HepG2 (cell line): ENCODE results near the gene NRN1L.

ENCODE experiments used
- CEBPB ChIP-seq: IDR thresholded peaks from 2 replicates; pipeline ENCODE4 v1.6.1; 2011; ENCODE audit warnings: low read depth, low read length, improper control_type of control experiment, borderline replicate concordance
- CHD2 ChIP-seq: IDR thresholded peaks from 2 replicates; pipeline ENCODE4 v1.6.1; 2011; ENCODE audit warnings: low read depth, low read length, improper control_type of control experiment
- CREB1 ChIP-seq, 2 experiments: fragments of 450-650 bp in 1 of 2; IDR thresholded peaks; 2 replicates each; pipeline ENCODE4 v1.6.1; 2016 to 2017; ENCODE audit warnings: control low read depth in 1 of 2, mild to moderate bottlenecking in 1 of 2, missing compliant biosample characterization in 1 of 2, missing genetic modification characterization in 1 of 2
- CTCF ChIP-seq: sonication (generic); formaldehyde crosslinking; IDR thresholded peaks from 2 replicates; pipeline ENCODE4 v1.5.0; 2020; ENCODE audit warnings: mild to moderate bottlenecking, missing genetic modification reagents, moderate library complexity
- ELF1 ChIP-seq: sonication (generic); formaldehyde crosslinking; IDR thresholded peaks from 2 replicates; pipeline ENCODE4 v1.4.0; 2020; ENCODE audit warnings: missing genetic modification reagents
- ETS1 ChIP-seq: sonication (generic); formaldehyde crosslinking; IDR thresholded peaks from 2 replicates; pipeline ENCODE4 v1.4.0; 2020; ENCODE audit warnings: missing genetic modification reagents
- FOXA1 ChIP-seq, 2 experiments: fragments of 450-650 bp in 1 of 2; sonication (generic) in 1 of 2; formaldehyde crosslinking in 1 of 2; IDR thresholded peaks; 2 replicates each; pipeline versions ENCODE4 v1.4.0 to v1.6.1; 2016 to 2020; ENCODE audit warnings: missing genetic modification reagents in 1 of 2
- TCF7 ChIP-seq: sonication (generic); IDR thresholded peaks from 2 replicates; pipeline ENCODE4 v1.6.1; 2016; ENCODE audit warnings: antibody characterized with exemption, low read depth
- TCF7L2 ChIP-seq: IDR thresholded peaks from 2 replicates; pipeline ENCODE4 v1.6.1; 2011; ENCODE audit warnings: mild to moderate bottlenecking, low read depth, low read length, moderate library complexity
- TP53 ChIP-seq: sonication (generic); formaldehyde crosslinking; conservative IDR thresholded peaks from 2 replicates; pipeline ENCODE4 v1.4.0; 2020; ENCODE audit warnings: missing genetic modification reagents
- ZFP36 ChIP-seq: fragments of 150-350 bp; IDR thresholded peaks from 2 replicates; pipeline ENCODE4 v1.6.1; 2018; ENCODE audit warnings: borderline replicate concordance, low read length, low read depth; ENCODE audit not compliant: partially characterized antibody
- ZNF362 ChIP-seq: sonication (generic); formaldehyde crosslinking; IDR thresholded peaks from 2 replicates; pipeline ENCODE4 v1.4.0; 2020; ENCODE audit warnings: missing genetic modification reagents, mild to moderate bottlenecking, borderline replicate concordance
- ZNF446 ChIP-seq: sonication (generic); formaldehyde crosslinking; IDR thresholded peaks from 2 replicates; pipeline ENCODE4 v1.5.0; 2020; ENCODE audit warnings: mild to moderate bottlenecking, missing genetic modification reagents

- TF ChIP-seq TCF7 (no peak), CTCF (CRISPR knock-in tag) (no peak), ZNF362 (CRISPR knock-in tag) (no peak), ELF1 (CRISPR knock-in tag) (no peak), TCF7L2 (no peak), CHD2 (no peak), ZFP36 (no peak), CEBPB (no peak), ZNF446 (no peak), FOXA1 (IDR thresholded peaks at IDR 0.05) (no peak), FOXA1 (CRISPR knock-in tag; IDR thresholded peaks at IDR 0.05) (no peak), ETS1 (CRISPR knock-in tag) (no peak), CREB1 (IDR thresholded peaks at IDR 0.05) (no peak), CREB1 (CRISPR knock-in tag; IDR thresholded peaks at IDR 0.05) (no peak), TP53 (no peak)
Observed at GRCh38 chr16:67933805-67934204, 49.1 kb downstream of the NRN1L start.
